HG03460 (cell line): ENCODE measurements around the gene EIF5A.

Experiments used
- ATAC-seq: cut with Tn5 transposase; IDR thresholded peaks from one replicate; pipeline ENCODE4 v1.9.1; 2021; ENCODE audit not compliant: unreplicated experiment

The EIF5A gene

GRCh38 chr17:7312432-7313087 is 5.1 kb downstream of the EIF5A start:
- no peak for ATAC-seq

GRCh38 chr17:7313088-7313889 is 5.9 kb downstream of the EIF5A start:
- ATAC-seq = no peak

GRCh38 chr17:7313890-7314718 is 6.7 kb downstream of the EIF5A start:
- ATAC-seq = no peak

- peak; percentile 77 for ATAC-seq
Observed at GRCh38 chr17:7314719-7315569, 7.5 kb downstream of the EIF5A start, which contains the start of gene GPS2. TSS of gene GPS2 (minus strand) at chr17:7315360. CDS start at chr17:7315052, 308 bp downstream.

- no peak for ATAC-seq
Observed at GRCh38 chr17:7315570-7316235, 8.3 kb downstream of the EIF5A start.

GRCh38 chr17:7317161-7317803 is 9.9 kb downstream of the EIF5A start:
- no peak for ATAC-seq

GRCh38 chr17:7318121-7318860 is 10.9 kb downstream of the EIF5A start:
- no peak for ATAC-seq

- no peak for ATAC-seq
Observed at GRCh38 chr17:7321466-7321865, 14.0 kb downstream of the EIF5A start.

GRCh38 chr17:7322520-7323194 is 15.2 kb downstream of the EIF5A start:
- ATAC-seq = no peak

GRCh38 chr17:7323731-7324437 is 16.5 kb downstream of the EIF5A start:
- no peak for ATAC-seq

- no peak for ATAC-seq
Observed at GRCh38 chr17:7324438-7324779, 17.0 kb downstream of the EIF5A start.

- ATAC-seq = no peak
Observed at GRCh38 chr17:7325031-7325528, 17.7 kb downstream of the EIF5A start.

- ATAC-seq = no peak
Observed at GRCh38 chr17:7326186-7326585, 18.8 kb downstream of the EIF5A start.

- ATAC-seq = no peak
Observed at GRCh38 chr17:7327056-7327455, 19.6 kb downstream of the EIF5A start.

GRCh38 chr17:7327501-7327900 is 20.1 kb downstream of the EIF5A start:
- ATAC-seq = no peak

GRCh38 chr17:7328009-7328408 is 20.6 kb downstream of the EIF5A start:
- ATAC-seq = no peak

- peak; percentile 11 for ATAC-seq
Observed at GRCh38 chr17:7328840-7329373, 21.5 kb downstream of the EIF5A start, which contains the start of gene NEURL4. TSS of gene NEURL4 (minus strand) at chr17:7329335. CDS start at chr17:7329312, 23 bp downstream.
